HepG2 (cell line): Measurements from ENCODE around the gene VAMP8.

Source experiments
- POLR2AphosphoS2 ChIP-seq: IDR thresholded peaks from 2 replicates; pipeline ENCODE4 v1.6.1; 2011; ENCODE audit warnings: low read depth, low read length, improper control_type of control experiment
- SNRNP70 ChIP-seq: fragments of 200-400 bp; formaldehyde crosslinking; IDR thresholded peaks from 2 replicates; pipeline ENCODE4 v1.6.1; 2017; ENCODE audit warnings: mild to moderate bottlenecking, low read depth, low read length, moderate library complexity
- TF ChIP-seq, protein P1 (sequence below): sonication (generic); formaldehyde crosslinking; IDR thresholded peaks from 2 replicates; pipeline ENCODE4 v1.5.1; 2020; ENCODE audit warnings: mild to moderate bottlenecking, missing genetic modification reagents, moderate library complexity
- TF ChIP-seq, protein P2 (sequence below): conservative IDR thresholded peaks from 2 replicates; pipeline ENCODE4 v1.6.1; 2018; ENCODE audit warnings: missing genetic modification reagents

DNA sequence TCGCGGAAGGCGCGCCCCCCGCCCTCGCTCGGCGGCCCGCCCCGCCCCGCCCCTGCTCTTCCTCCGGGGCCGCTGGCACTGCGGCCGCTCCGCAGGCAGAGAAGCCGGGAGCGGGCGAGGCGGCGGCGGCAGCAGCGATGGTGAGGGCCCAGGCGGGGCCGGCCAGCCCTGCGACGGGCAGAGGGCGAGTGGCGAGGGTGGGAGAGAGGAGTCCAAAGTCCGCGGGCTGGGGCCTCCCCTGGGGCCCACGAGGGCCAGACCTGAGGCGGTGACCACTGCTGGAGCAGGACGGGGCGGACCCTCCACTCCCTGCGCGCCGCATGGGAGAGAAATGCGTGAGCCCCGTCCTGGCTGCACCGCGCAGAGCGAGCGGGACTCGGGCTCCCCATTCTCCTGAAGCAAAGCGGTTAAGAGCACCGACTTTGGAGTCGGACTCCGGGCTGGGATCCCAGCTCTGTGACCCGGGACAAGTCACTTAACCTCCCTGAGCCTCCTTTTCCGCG, 7.0 kb downstream of the VAMP8 start, which contains the start of gene VAMP5:
- TF ChIP-seq, protein P1, sequence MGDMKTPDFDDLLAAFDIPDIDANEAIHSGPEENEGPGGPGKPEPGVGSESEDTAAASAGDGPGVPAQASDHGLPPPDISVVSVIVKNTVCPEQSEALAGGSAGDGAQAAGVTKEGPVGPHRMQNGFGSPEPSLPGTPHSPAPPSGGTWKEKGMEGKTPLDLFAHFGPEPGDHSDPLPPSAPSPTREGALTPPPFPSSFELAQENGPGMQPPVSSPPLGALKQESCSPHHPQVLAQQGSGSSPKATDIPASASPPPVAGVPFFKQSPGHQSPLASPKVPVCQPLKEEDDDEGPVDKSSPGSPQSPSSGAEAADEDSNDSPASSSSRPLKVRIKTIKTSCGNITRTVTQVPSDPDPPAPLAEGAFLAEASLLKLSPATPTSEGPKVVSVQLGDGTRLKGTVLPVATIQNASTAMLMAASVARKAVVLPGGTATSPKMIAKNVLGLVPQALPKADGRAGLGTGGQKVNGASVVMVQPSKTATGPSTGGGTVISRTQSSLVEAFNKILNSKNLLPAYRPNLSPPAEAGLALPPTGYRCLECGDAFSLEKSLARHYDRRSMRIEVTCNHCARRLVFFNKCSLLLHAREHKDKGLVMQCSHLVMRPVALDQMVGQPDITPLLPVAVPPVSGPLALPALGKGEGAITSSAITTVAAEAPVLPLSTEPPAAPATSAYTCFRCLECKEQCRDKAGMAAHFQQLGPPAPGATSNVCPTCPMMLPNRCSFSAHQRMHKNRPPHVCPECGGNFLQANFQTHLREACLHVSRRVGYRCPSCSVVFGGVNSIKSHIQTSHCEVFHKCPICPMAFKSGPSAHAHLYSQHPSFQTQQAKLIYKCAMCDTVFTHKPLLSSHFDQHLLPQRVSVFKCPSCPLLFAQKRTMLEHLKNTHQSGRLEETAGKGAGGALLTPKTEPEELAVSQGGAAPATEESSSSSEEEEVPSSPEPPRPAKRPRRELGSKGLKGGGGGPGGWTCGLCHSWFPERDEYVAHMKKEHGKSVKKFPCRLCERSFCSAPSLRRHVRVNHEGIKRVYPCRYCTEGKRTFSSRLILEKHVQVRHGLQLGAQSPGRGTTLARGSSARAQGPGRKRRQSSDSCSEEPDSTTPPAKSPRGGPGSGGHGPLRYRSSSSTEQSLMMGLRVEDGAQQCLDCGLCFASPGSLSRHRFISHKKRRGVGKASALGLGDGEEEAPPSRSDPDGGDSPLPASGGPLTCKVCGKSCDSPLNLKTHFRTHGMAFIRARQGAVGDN (CRISPR knock-in tag): peak; percentile 94
- TF ChIP-seq SNRNP70 (no peak), POLR2AphosphoS2 (no peak)
- TF ChIP-seq, protein P2, sequence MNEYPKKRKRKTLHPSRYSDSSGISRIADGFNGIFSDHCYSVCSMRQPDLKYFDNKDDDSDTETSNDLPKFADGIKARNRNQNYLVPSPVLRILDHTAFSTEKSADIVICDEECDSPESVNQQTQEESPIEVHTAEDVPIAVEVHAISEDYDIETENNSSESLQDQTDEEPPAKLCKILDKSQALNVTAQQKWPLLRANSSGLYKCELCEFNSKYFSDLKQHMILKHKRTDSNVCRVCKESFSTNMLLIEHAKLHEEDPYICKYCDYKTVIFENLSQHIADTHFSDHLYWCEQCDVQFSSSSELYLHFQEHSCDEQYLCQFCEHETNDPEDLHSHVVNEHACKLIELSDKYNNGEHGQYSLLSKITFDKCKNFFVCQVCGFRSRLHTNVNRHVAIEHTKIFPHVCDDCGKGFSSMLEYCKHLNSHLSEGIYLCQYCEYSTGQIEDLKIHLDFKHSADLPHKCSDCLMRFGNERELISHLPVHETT (CRISPR knock-in tag): peak; percentile 47
